A549 (cell line): Measurements from ENCODE around the gene PTPRN2. TPM values are rescaled to one million over a fixed set of nuclear protein-coding genes. Genes with fewer than 3 reads are reported as not detected.

ENCODE experiments used
- ATAC-seq, 2 experiments: fragments of 200-7000 bp in 1 of 2; fragments of >200 bp in 1 of 2; cut with Nextera tagmentation in 1 of 2; cut with Tn5 transposase in 1 of 2; 3 replicates each; pipeline versions ENCODE4 v1.8.0 to v1.9.1; 2018 to 2020; ENCODE audit warnings: mild to moderate bottlenecking in 1 of 2, moderate library complexity in 1 of 2
- CTCF ChIA-PET: fragments of 300-600 bp; sonication (Branson Sonifier 250); formaldehyde crosslinking; extraction: SDS; loops from one replicate; lab custom pipeline; 2021; ENCODE audit warnings: antibody characterized with exemption, inconsistent platforms; lab: Yijun Ruan, JAX
- POLR2A ChIA-PET: fragments of 350-600 bp; formaldehyde crosslinking; extraction: SDS; loops from one replicate; lab custom pipeline; 2021; ENCODE audit warnings: antibody characterized with exemption, inconsistent platforms; lab: Yijun Ruan, JAX
- DNase-seq, 2 experiments: peaks; one replicate each; pipeline versions ENCODE4 v3.0.0 to v3.0.0-alpha.2; 2011 to 2016; ENCODE audit warnings: low read depth in 1 of 2, low spot score in 1 of 2
- FAIRE-seq: peaks from 2 replicates; lab custom pipeline; 2011; peaks lifted over from hg19 to GRCh38; lab: Jason Lieb, UNC
- H3K27ac ChIP-seq, 2 experiments: fragments of >200 bp; sonication (Bioruptor Twin); formaldehyde crosslinking; 3 replicates each; pipeline ENCODE4 v1.5.1; 2016 to 2017
- H3K4me1 ChIP-seq: fragments of >200 bp; sonication (Bioruptor Twin); formaldehyde crosslinking; 3 replicates; pipeline ENCODE4 v1.6.1; 2016
- H3K4me2 ChIP-seq: fragments of >200 bp; sonication (Bioruptor Twin); formaldehyde crosslinking; 3 replicates; pipeline ENCODE4 v1.6.1; 2016
- H3K4me3 ChIP-seq: fragments of >200 bp; sonication (Bioruptor Twin); formaldehyde crosslinking; 3 replicates; pipeline ENCODE4 v1.5.1; 2016
- H3K9me3 ChIP-seq: fragments of >200 bp; sonication (Bioruptor Twin); formaldehyde crosslinking; 3 replicates; pipeline ENCODE4 v1.6.1; 2016
- ATOH8 ChIP-seq: fragments of 250-450 bp; sonication (Bioruptor Pico); IDR thresholded peaks from 2 replicates; pipeline ENCODE4 v1.5.0; 2020; ENCODE audit warnings: low read depth, mild to moderate bottlenecking, moderate library complexity
- BHLHE40 ChIP-seq: IDR thresholded peaks from 2 replicates; pipeline ENCODE4 v1.6.1; 2012; ENCODE audit warnings: low read depth, low read length, inconsistent platforms
- CBX8 ChIP-seq: fragments of 200-600 bp; sonication (generic); IDR thresholded peaks from 2 replicates; pipeline ENCODE4 v1.6.1; 2016
- CHD2 ChIP-seq: fragments of 150-350 bp; IDR thresholded peaks from 2 replicates; pipeline ENCODE4 v1.6.1; 2014; ENCODE audit warnings: low read length; ENCODE audit not compliant: partially characterized antibody
- CHD4 ChIP-seq: fragments of 200-600 bp; sonication (generic); IDR thresholded peaks from 2 replicates; pipeline ENCODE4 v1.6.1; 2016; ENCODE audit warnings: antibody characterized with exemption, mild to moderate bottlenecking, borderline replicate concordance
- EHMT2 ChIP-seq: fragments of 200-600 bp; sonication (generic); IDR thresholded peaks from 2 replicates; pipeline ENCODE4 v1.6.1; 2016; ENCODE audit warnings: antibody characterized with exemption, low read depth, mild to moderate bottlenecking, moderate library complexity
- ELK1 ChIP-seq: fragments of 150-350 bp; IDR thresholded peaks from 2 replicates; pipeline ENCODE4 v1.6.1; 2014; ENCODE audit warnings: low read depth, mild to moderate bottlenecking, low read length
- FOSB ChIP-seq: fragments of 250-450 bp; sonication (Bioruptor Pico); IDR thresholded peaks from 2 replicates; pipeline ENCODE4 v1.5.0; 2020; ENCODE audit warnings: mild to moderate bottlenecking, moderate library complexity
- FOXS1 ChIP-seq: fragments of 250-450 bp; sonication (Bioruptor Pico); IDR thresholded peaks from 2 replicates; pipeline ENCODE4 v1.5.0; 2020; ENCODE audit warnings: mild to moderate bottlenecking, moderate library complexity
- HDAC2 ChIP-seq: fragments of 200-600 bp; sonication (generic); IDR thresholded peaks from 2 replicates; pipeline ENCODE4 v1.6.1; 2016
- HEYL ChIP-seq: fragments of 250-450 bp; sonication (Bioruptor Pico); IDR thresholded peaks from 2 replicates; pipeline ENCODE4 v1.8.0; 2021; ENCODE audit warnings: mild to moderate bottlenecking, moderate library complexity
- KDM1A ChIP-seq: fragments of 200-600 bp; sonication (generic); IDR thresholded peaks from 2 replicates; pipeline ENCODE4 v1.6.1; 2016; ENCODE audit warnings: low read depth, mild to moderate bottlenecking
- KDM5A ChIP-seq: fragments of 200-600 bp; sonication (generic); IDR thresholded peaks from 2 replicates; pipeline ENCODE4 v1.6.1; 2016; ENCODE audit warnings: antibody characterized with exemption, mild to moderate bottlenecking
- MAFK ChIP-seq: fragments of 450-650 bp; IDR thresholded peaks from 2 replicates; pipeline ENCODE4 v1.6.1; 2014; ENCODE audit not compliant: partially characterized antibody
- MAX ChIP-seq: IDR thresholded peaks from 2 replicates; pipeline ENCODE4 v1.6.1; 2012
- MYC ChIP-seq: IDR thresholded peaks from 2 replicates; pipeline ENCODE4 v1.6.1; 2012; ENCODE audit warnings: mild to moderate bottlenecking, inconsistent platforms, low read length, improper control_type of control experiment, borderline replicate concordance
- POLR2AphosphoS2 ChIP-seq: conservative IDR thresholded peaks from 2 replicates; pipeline ENCODE4 v1.6.1; 2012; ENCODE audit warnings: low read length, improper control_type of control experiment, inconsistent platforms
- RARB ChIP-seq: fragments of 250-450 bp; sonication (Bioruptor Pico); IDR thresholded peaks from 2 replicates; pipeline ENCODE4 v1.8.0; 2021; ENCODE audit warnings: mild to moderate bottlenecking, moderate library complexity
- SMC3 ChIP-seq: fragments of >200 bp; sonication (Bioruptor Twin); formaldehyde crosslinking; IDR thresholded peaks from 3 replicates; pipeline ENCODE4 v1.6.1; 2018; ENCODE audit warnings: inconsistent platforms
- TFCP2L1 ChIP-seq: fragments of 250-450 bp; sonication (Bioruptor Pico); IDR thresholded peaks from 2 replicates; pipeline ENCODE4 v1.5.0; 2021; ENCODE audit warnings: mild to moderate bottlenecking
- TP53 ChIP-seq: fragments of 250-450 bp; sonication (Bioruptor Pico); IDR thresholded peaks from 2 replicates; pipeline ENCODE4 v1.5.0; 2021; ENCODE audit warnings: mild to moderate bottlenecking, moderate library complexity
- ZFP36 ChIP-seq: fragments of 450-650 bp; IDR thresholded peaks from 2 replicates; pipeline ENCODE4 v1.6.1; 2014; ENCODE audit warnings: borderline replicate concordance; ENCODE audit not compliant: partially characterized antibody
- ZNF302 ChIP-seq: fragments of 250-450 bp; sonication (Bioruptor Pico); IDR thresholded peaks from 2 replicates; pipeline ENCODE4 v1.9.0; 2021; ENCODE audit warnings: inconsistent platforms, mild to moderate bottlenecking, moderate library complexity
- ZSCAN20 ChIP-seq: fragments of 250-450 bp; sonication (Bioruptor Pico); IDR thresholded peaks from 2 replicates; pipeline ENCODE4 v1.8.0; 2022; ENCODE audit warnings: mild to moderate bottlenecking, moderate library complexity
- WGBS: methylation state at CpG from one replicate; pipeline ENCODE4 v1.1.6; 2017; ENCODE audit errors: missing lambda C conversion rate; 5-methylcytosine and 5-hydroxymethylcytosine counted together
- polyA plus RNA-seq, 4 experiments: library from polyadenylated mRNA; depleted of rRNA in 3 of 4; stranded (reverse); fragments of >200 nt; fragmentation: RNase III in 1 of 4; extraction: RNeasy Plus Mini Kit Qiagen cat#74134 plus additional on column Dnase treatment in 1 of 4; gene quantifications; 2 replicates in 3 of 4; 3 replicates in 1 of 4; pipeline ENCODE4 v1.2.3, GENCODE V29; 2011 to 2017
- TF ChIP-seq, protein P1 (sequence below): IDR thresholded peaks from 2 replicates; pipeline ENCODE4 v1.6.1; 2012; ENCODE audit warnings: low read depth, borderline replicate concordance
- TF ChIP-seq, protein P2 (sequence below): fragments of >200 bp; sonication (Bioruptor Twin); formaldehyde crosslinking; IDR thresholded peaks from 3 replicates; pipeline ENCODE4 v1.6.1; 2016

PTPRN2 gene
- polyA plus RNA-seq, 2 of the 4 experiments (the other 2 are of a cell fraction) = 0.41 to 1.2 TPM

DNA sequence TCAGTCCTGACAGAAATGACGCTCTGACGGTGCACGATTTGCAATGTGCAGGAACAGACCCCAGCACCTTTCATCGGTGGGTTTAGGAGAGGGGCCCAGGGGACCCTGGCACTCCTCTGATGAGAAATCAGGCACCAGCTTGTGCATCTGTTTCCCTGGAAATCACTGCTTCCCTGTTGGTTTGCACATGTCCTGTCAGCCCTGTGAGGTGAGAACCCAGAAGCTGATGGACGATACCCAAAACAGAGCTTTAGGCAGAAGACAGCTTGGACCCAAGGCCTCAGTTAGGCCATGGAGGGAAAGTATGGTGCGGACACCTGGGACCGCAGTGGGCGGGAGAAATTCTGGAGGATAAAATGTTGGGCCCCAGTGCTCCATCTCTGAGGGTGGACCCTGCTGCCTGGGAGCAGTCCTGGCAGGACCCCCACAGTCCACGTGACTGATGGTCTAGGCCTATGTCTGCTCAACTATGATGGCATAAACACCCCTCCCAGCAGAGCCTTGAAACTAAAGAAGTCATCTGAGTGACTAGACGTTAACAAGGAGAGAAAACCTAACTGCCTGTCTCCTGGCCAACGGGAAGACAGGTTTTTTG, 242.8 kb downstream of the PTPRN2 start:
- DNase-seq (no peak), FAIRE-seq (no peak), ATAC-seq (no peak)
- CTCF ChIA-PET = no interaction called here
- no peaks in the 10 kb centered on the region for H3K4me1 ChIP-seq
- no peak overlapping the region for H3K4me2 ChIP-seq
- peaks cover 10% of the 10 kb centered on the region; the same call in 1 of the 3 replicates for H3K9me3 ChIP-seq
- POLR2A ChIA-PET = no interaction called here
- no peak overlapping the region for H3K4me3 ChIP-seq
- WGBS = 47% methylated on average over 11 of the region's 11 CpGs
- TF ChIP-seq MYC (no peak), RARB (CRISPR knock-in tag) (no peak), ATOH8 (CRISPR knock-in tag) (no peak), CHD4 (no peak), POLR2AphosphoS2 (no peak), FOSB (no peak), ELK1 (no peak), ZSCAN20 (no peak), MAX (no peak), HDAC2 (no peak), CBX8 (no peak), EHMT2 (no peak), KDM1A (no peak), ZFP36 (no peak)
- TF ChIP-seq, protein P1, sequence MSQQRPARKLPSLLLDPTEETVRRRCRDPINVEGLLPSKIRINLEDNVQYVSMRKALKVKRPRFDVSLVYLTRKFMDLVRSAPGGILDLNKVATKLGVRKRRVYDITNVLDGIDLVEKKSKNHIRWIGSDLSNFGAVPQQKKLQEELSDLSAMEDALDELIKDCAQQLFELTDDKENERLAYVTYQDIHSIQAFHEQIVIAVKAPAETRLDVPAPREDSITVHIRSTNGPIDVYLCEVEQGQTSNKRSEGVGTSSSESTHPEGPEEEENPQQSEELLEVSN = no peak
- TF ChIP-seq, protein P2, sequence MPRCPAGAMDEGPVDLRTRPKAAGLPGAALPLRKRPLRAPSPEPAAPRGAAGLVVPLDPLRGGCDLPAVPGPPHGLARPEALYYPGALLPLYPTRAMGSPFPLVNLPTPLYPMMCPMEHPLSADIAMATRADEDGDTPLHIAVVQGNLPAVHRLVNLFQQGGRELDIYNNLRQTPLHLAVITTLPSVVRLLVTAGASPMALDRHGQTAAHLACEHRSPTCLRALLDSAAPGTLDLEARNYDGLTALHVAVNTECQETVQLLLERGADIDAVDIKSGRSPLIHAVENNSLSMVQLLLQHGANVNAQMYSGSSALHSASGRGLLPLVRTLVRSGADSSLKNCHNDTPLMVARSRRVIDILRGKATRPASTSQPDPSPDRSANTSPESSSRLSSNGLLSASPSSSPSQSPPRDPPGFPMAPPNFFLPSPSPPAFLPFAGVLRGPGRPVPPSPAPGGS = no peak
- no peak overlapping the region for H3K27ac ChIP-seq

- ChIA-PET POLR2A (no interaction called here), CTCF (no interaction called here)
- 33% methylated on average over 8 of the region's 10 CpGs for WGBS
These were observed 243.6 kb downstream of the PTPRN2 start for GRCh38 chr7:158343936-158344455.

DNA sequence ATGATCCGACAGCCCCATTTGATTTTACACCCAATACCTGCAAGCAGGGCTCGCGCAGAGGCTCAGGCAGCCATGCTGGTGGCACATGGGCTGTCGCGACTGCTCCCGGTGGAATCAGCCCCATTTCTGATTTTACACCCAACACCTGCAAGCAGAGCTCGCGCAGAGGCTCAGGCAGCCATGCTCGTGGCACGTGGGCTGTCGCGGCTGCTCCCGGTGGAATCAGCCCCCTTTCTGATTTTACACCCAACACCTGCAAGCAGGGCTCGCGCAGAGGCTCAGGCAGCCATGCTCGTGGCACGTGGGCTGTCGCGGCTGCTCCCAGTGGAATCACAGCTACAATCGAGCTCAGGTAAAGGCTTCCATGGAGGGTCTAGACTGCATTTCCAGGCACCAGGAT, 244.1 kb downstream of the PTPRN2 start:
- Histone ChIP-seq H3K9me3 (peaks cover 10% of the 10 kb centered on the region; the same call in 1 of the 3 replicates), H3K4me1 (no peaks in the 10 kb centered on the region), H3K4me2 (no peak overlapping the region), H3K4me3 (no peak overlapping the region), H3K27ac (no peak overlapping the region)
- POLR2A ChIA-PET = no interaction called here
- DNase-seq (no peak), FAIRE-seq (no peak), ATAC-seq (no peak)
- CTCF ChIA-PET = no interaction called here
- 45% methylated on average over 8 of the region's 20 CpGs for whole genome bisulfite sequencing
- no peak for TF ChIP-seq ZNF302 (CRISPR knock-in tag)
- no peak for TF ChIP-seq KDM5A
- no peak for TF ChIP-seq TP53 (CRISPR knock-in tag)
- TF ChIP-seq CHD2 = no peak
- no peak for TF ChIP-seq ELK1
- no peak for TF ChIP-seq ATOH8 (CRISPR knock-in tag)
- TF ChIP-seq SMC3 = no peak
- no peak for TF ChIP-seq CHD4
- no peak for TF ChIP-seq HEYL
- TF ChIP-seq FOXS1 (CRISPR knock-in tag) = no peak
- no peak for TF ChIP-seq FOSB
- TF ChIP-seq TFCP2L1 (CRISPR knock-in tag) = no peak
- no peak for TF ChIP-seq MAFK

More at GRCh38 chr7:158343936-158344455, 243.6 kb downstream of the PTPRN2 start:
- ATAC-seq = no peak
- H3K4me1 ChIP-seq = no peaks in the 10 kb centered on the region
- FAIRE-seq = no peak
- peaks cover 10% of the 10 kb centered on the region; the same call in 1 of the 3 replicates for H3K9me3 ChIP-seq
- H3K4me2 ChIP-seq = no peak overlapping the region
- H3K4me3 ChIP-seq = no peak overlapping the region
- no peak for DNase-seq
- TF ChIP-seq BHLHE40 (no peak), ZFP36 (no peak), MAX (no peak), FOXS1 (CRISPR knock-in tag) (no peak)
- no peak overlapping the region for H3K27ac ChIP-seq
